COR-L47 (cell line): ENCODE measurements around the gene LIFR.

Experiments used
- DNase-seq: peaks from one replicate; lab custom pipeline; 2025; lab: John Stamatoyannopoulos, UW

LIFR gene

GRCh38 chr5:38463634-38464521, 92.6 kb downstream of the LIFR start:
- DNase-seq = no peak

- no peak for DNase-seq
These were observed 93.3 kb downstream of the LIFR start for GRCh38 chr5:38462976-38463633.

- DNase-seq = no peak
These were observed 98.3 kb downstream of the LIFR start for GRCh38 chr5:38458174-38458573.

GRCh38 chr5:38456657-38457399, 99.6 kb downstream of the LIFR start:
- no peak for DNase-seq

- no peak for DNase-seq
These were observed 100.6 kb downstream of the LIFR start for GRCh38 chr5:38455796-38456330.

- DNase-seq = no peak
These were observed 102.5 kb downstream of the LIFR start for GRCh38 chr5:38453921-38454320.

- DNase-seq = no peak
These were observed 102.9 kb downstream of the LIFR start for GRCh38 chr5:38453506-38453905.

GRCh38 chr5:38452201-38452600, 104.2 kb downstream of the LIFR start:
- no peak for DNase-seq

GRCh38 chr5:38451074-38451725, 105.2 kb downstream of the LIFR start:
- DNase-seq = no peak

- no peak for DNase-seq
These were observed 105.8 kb downstream of the LIFR start for GRCh38 chr5:38450627-38451026.

GRCh38 chr5:38448568-38449350, 107.7 kb downstream of the LIFR start:
- no peak for DNase-seq

- DNase-seq = no peak
These were observed 108.7 kb downstream of the LIFR start for GRCh38 chr5:38447786-38448185.

GRCh38 chr5:38447056-38447455, 109.4 kb downstream of the LIFR start:
- DNase-seq = no peak

GRCh38 chr5:38446029-38446522, 110.4 kb downstream of the LIFR start:
- DNase-seq = no peak

- no peak for DNase-seq
These were observed 110.9 kb downstream of the LIFR start for GRCh38 chr5:38445374-38446028.

- no peak for DNase-seq
These were observed 113.1 kb downstream of the LIFR start for GRCh38 chr5:38443390-38443789.

GRCh38 chr5:38442247-38442573, 114.2 kb downstream of the LIFR start:
- no peak for DNase-seq

GRCh38 chr5:38441453-38442246, 114.8 kb downstream of the LIFR start:
- DNase-seq = peak; percentile 84

GRCh38 chr5:38438757-38439156, 117.7 kb downstream of the LIFR start:
- no peak for DNase-seq
